PC-9 (cell line): Measurements from ENCODE around the gene CRTC3. TPM values are rescaled to one million over a fixed set of nuclear protein-coding genes. Genes with fewer than 3 reads are reported as not detected.

Experiments used
- BruUV-seq: library from RNA; stranded (reverse); fragments of 400-500 nt; replicated peaks from 2 replicates; lab custom pipeline; 2021; lab: Mats Ljungman, UMichigan
- CTCF ChIA-PET: fragments of 300-600 bp; sonication (Branson Sonifier 250); formaldehyde crosslinking; loops from one replicate; lab custom pipeline; 2022; ENCODE audit warnings: antibody characterized with exemption; lab: Charles Lee
- POLR2A ChIA-PET: fragments of 300-600 bp; sonication (Branson Sonifier 250); formaldehyde crosslinking; loops from one replicate; lab custom pipeline; 2022; ENCODE audit warnings: antibody characterized with exemption; ENCODE audit not compliant: unreplicated experiment; lab: Charles Lee
- DNase-seq, 2 experiments: peaks; one replicate each; pipeline versions ENCODE4 v3.0.0 to v3.0.0-alpha.2; 2015 to 2022; ENCODE audit warnings: mixed read lengths in 1 of 2
- H2AFZ ChIP-seq: fragments of 200-600 bp; sonication (generic); 2 replicates; pipeline ENCODE4 v1.8.1; 2017; ENCODE audit warnings: antibody characterized with exemption
- H3F3A ChIP-seq: fragments of 200-600 bp; sonication (generic); 2 replicates; pipeline ENCODE4 v1.8.1; 2017; ENCODE audit warnings: antibody characterized with exemption, mild to moderate bottlenecking, low read depth; ENCODE audit not compliant: insufficient read depth
- H3K27ac ChIP-seq: fragments of 200-600 bp; sonication (generic); 2 replicates; pipeline ENCODE4 v1.6.1; 2016; ENCODE audit warnings: mixed run types
- H3K27me3 ChIP-seq: fragments of 200-600 bp; sonication (generic); 2 replicates; pipeline ENCODE4 v1.6.1; 2016; ENCODE audit warnings: low read depth, mixed run types; ENCODE audit not compliant: insufficient read depth
- H3K36me3 ChIP-seq: fragments of 200-600 bp; sonication (generic); 2 replicates; pipeline ENCODE4 v1.6.1; 2016; ENCODE audit warnings: low read depth, mixed run types
- H3K4me1 ChIP-seq: fragments of 200-600 bp; sonication (generic); replicated peaks from 2 replicates; pipeline ENCODE4 v1.6.1; 2016; ENCODE audit warnings: mixed run types; ENCODE audit not compliant: insufficient read depth
- H3K4me2 ChIP-seq: fragments of 200-600 bp; sonication (generic); 2 replicates; pipeline ENCODE4 v1.6.1; 2017; ENCODE audit warnings: mixed run types
- H3K4me3 ChIP-seq: fragments of 200-600 bp; sonication (generic); 2 replicates; pipeline ENCODE4 v1.6.1; 2016; ENCODE audit warnings: mixed run types
- H3K79me2 ChIP-seq: fragments of 200-600 bp; sonication (generic); 2 replicates; pipeline ENCODE4 v1.6.1; 2017; ENCODE audit warnings: low read depth, mixed run types
- H3K9me2 ChIP-seq: fragments of 200-600 bp; sonication (generic); 2 replicates; pipeline ENCODE4 v1.8.1; 2017; ENCODE audit warnings: mild to moderate bottlenecking; ENCODE audit not compliant: insufficient read depth
- H3K9me3 ChIP-seq: fragments of 200-600 bp; sonication (generic); 2 replicates; pipeline ENCODE4 v1.8.1; 2016; ENCODE audit warnings: low read depth; ENCODE audit not compliant: insufficient read depth
- H4K20me1 ChIP-seq: fragments of 200-600 bp; sonication (generic); 2 replicates; pipeline ENCODE4 v1.8.1; 2017; ENCODE audit not compliant: insufficient read depth
- CTCF ChIP-seq: fragments of 200-600 bp; sonication (generic); conservative IDR thresholded peaks from 2 replicates; pipeline ENCODE4 v1.6.1; 2017; ENCODE audit warnings: mixed run types, antibody characterized with exemption, mild to moderate bottlenecking, moderate library complexity
- EZH2 ChIP-seq: fragments of 200-600 bp; sonication (generic); IDR thresholded peaks from 2 replicates; pipeline ENCODE4 v1.8.0; 2017; ENCODE audit warnings: antibody characterized with exemption, low read depth
- intact Hi-C: fragments of 100-400 bp; cut with micrococcal nuclease; formaldehyde crosslinking; loops from one replicate; pipeline ENCODE4 v1.10.0; 2022; ENCODE audit not compliant: unreplicated experiment
- total RNA-seq: library from RNA; stranded (reverse); gene quantifications from 2 replicates; pipeline ENCODE4 v1.2.3, GENCODE V29; 2021

Gene CRTC3
- total RNA-seq, 1 experiment from 2014 or later = 18.6 TPM

- H3K27ac ChIP-seq = no peak overlapping the region
- H3K9me3 ChIP-seq = no peaks in the 10 kb centered on the region
- ChIA-PET POLR2A (no interaction called here), CTCF (no interaction called here)
- no peak overlapping the region for H2AFZ ChIP-seq
- H3F3A ChIP-seq = no peaks in the 10 kb centered on the region
- no TSS peak for BruUV-seq
- no peaks in the 10 kb centered on the region for H3K27me3 ChIP-seq
- DNase-seq = no peak
- no peak for TF ChIP-seq EZH2
- no peak overlapping the region for H3K4me2 ChIP-seq
- no peaks in the 10 kb centered on the region for H3K4me1 ChIP-seq
- no peaks in the 10 kb centered on the region for H3K9me2 ChIP-seq
- intact Hi-C loops = no loop called here
- H3K36me3 ChIP-seq = peaks cover 4% of the 10 kb centered on the region; the same call in 1 of the 2 replicates
- H3K79me2 ChIP-seq = no peaks in the 10 kb centered on the region
- no peaks in the 10 kb centered on the region for H4K20me1 ChIP-seq
- H3K4me3 ChIP-seq = no peak overlapping the region
These were observed 77.6 kb downstream of the CRTC3 start for GRCh38 chr15:90607361-90607760.

- H3K4me3 ChIP-seq = no peak overlapping the region
- H3K4me1 ChIP-seq = no peaks in the 10 kb centered on the region
- no peak overlapping the region for H2AFZ ChIP-seq
- TF ChIP-seq EZH2 = no peak
- no peak for TF ChIP-seq CTCF
- ChIA-PET POLR2A (no interaction called here), CTCF (no interaction called here)
- H3K9me3 ChIP-seq = no peaks in the 10 kb centered on the region
- H3K27ac ChIP-seq = no peak overlapping the region
- DNase-seq = no peak
- no peaks in the 10 kb centered on the region for H3K79me2 ChIP-seq
- H3K27me3 ChIP-seq = no peaks in the 10 kb centered on the region
- no peaks in the 10 kb centered on the region for H4K20me1 ChIP-seq
- no TSS peak for BruUV-seq
- no peak overlapping the region for H3K4me2 ChIP-seq
- H3K9me2 ChIP-seq = no peaks in the 10 kb centered on the region
- intact Hi-C loops = no loop called here
- peaks cover 4% of the 10 kb centered on the region; the same call in 1 of the 2 replicates for H3K36me3 ChIP-seq
- no peaks in the 10 kb centered on the region for H3F3A ChIP-seq
These were observed 79.8 kb downstream of the CRTC3 start for GRCh38 chr15:90609242-90610180.

GRCh38 chr15:90610190-90610589 is 80.5 kb downstream of the CRTC3 start:
- Histone ChIP-seq H3K9me3 (no peaks in the 10 kb centered on the region), H2AFZ (no peak overlapping the region), H3K4me3 (no peak overlapping the region), H3K79me2 (no peaks in the 10 kb centered on the region), H3K27ac (no peak overlapping the region), H4K20me1 (no peaks in the 10 kb centered on the region), H3K4me2 (no peak overlapping the region), H3K4me1 (no peaks in the 10 kb centered on the region), H3F3A (no peaks in the 10 kb centered on the region), H3K9me2 (no peaks in the 10 kb centered on the region), H3K36me3 (peaks cover 4% of the 10 kb centered on the region; the same call in 1 of the 2 replicates), H3K27me3 (no peaks in the 10 kb centered on the region)
- ChIA-PET POLR2A (no interaction called here), CTCF (no interaction called here)
- no peak for DNase-seq
- no TSS peak for BruUV-seq
- intact Hi-C loops = no loop called here
- TF ChIP-seq EZH2 = no peak
- TF ChIP-seq CTCF = no peak
